PC-9 (cell line): ENCODE measurements around the gene TSC22D3.

ENCODE experiments used
- CTCF ChIP-seq: fragments of 200-600 bp; sonication (generic); conservative IDR thresholded peaks from 2 replicates; pipeline ENCODE4 v1.6.1; 2017; ENCODE audit warnings: mixed run types, antibody characterized with exemption, mild to moderate bottlenecking, moderate library complexity
- EZH2 ChIP-seq: fragments of 200-600 bp; sonication (generic); IDR thresholded peaks from 2 replicates; pipeline ENCODE4 v1.8.0; 2017; ENCODE audit warnings: antibody characterized with exemption, low read depth

DNA sequence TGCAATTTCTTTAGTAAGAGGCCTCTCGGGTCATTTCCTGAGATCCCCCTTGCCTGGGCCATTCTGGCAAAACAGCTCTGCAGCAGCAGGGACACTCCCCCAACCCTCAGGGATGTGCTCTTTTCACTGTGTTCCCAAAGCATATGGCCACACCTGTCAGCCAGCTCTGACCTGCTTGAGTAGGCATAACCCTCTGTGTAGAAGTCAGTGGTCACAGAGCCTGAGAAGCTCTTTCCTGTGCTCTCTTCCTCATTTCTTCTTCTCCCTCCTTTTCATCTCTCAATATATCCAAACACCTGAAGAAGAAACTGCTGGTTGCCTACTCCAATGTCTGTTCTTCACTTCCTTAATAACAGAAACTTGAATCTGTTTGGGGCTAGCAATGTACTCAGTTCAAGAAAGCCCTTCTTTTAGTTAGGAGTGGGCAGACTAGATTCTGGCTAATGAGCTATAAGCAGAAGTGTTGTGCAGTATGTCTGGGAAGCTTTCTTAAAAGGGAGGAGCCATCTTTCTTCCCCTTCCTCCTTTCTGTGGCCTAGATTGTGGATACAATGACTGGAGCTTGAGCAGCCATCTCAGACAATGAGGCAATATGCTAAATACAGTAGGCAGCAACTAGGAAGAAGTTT lies 74.0 kb downstream of the TSC22D3 start:
- TF ChIP-seq CTCF (no peak), EZH2 (no peak)
